ENCODE results near the gene SLC9A7.

The SLC9A7 gene

DNA sequence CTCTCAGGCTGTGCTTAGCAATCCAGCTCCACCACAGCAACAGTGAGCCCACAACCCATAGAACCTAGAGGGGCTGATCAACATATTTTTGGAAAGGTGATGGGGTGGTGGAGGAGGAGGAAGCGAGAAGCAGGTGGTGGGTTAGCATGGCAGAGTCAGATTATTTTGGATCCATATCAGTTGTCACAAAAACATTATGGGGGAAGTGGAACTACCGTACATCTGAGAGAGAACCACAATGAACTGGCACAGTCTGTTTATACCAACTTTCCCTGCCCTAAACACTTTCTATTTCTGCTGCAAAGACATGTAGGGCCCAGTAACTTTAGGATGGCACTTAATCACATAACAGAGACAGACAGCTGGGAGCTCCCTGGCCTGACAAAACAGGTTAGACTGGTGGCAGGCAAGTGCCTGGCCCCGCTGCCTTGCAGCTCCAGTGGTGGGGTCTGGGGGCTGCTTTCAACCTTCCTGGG is 4.3 kb downstream of the SLC9A7 start:
- Histone ChIP-seq H3K36me3 (ENCODE audit: control insufficient read depth, insufficient read depth, low read length) (no peaks in the 10 kb centered on the region), H3K27me3 (ENCODE audit: control insufficient read depth, insufficient read depth, low read length, poor library complexity, severe bottlenecking) (peaks cover 12% of the 10 kb centered on the region), H3K4me1 (ENCODE audit: control insufficient read depth, insufficient read depth, low read length) (no peaks in the 10 kb centered on the region), H3K9me3 (ENCODE audit: control insufficient read depth, low read length) (no peaks in the 10 kb centered on the region), H3K4me3 (ENCODE audit: insufficient read depth, low read depth, low read length) (no peak overlapping the region), H3K27ac (ENCODE audit: insufficient read depth, low read depth, low read length, poor library complexity, severe bottlenecking) (no peak overlapping the region)
- 84 to 89% methylated on average over 3 of the region's 3 CpGs for WGBS, 2 experiments

DNA sequence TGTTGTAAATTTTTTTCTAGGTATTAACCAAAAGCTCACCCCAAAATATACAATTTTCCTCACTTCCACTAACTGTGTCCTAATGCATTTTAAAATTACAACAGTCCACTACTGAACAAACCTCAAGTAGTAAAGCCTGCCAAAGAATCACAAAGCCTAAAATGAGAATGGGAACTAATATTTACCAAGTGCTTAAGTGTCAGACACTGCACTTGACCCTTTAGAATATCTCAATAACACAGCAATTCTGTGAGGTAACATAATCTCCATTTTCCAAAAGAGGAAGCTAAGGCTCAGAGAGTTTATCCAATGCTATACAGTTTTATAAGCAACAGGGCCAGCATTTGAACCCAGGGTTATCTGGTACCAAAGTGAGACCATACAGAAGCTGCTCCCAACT is 4.9 kb downstream of the SLC9A7 start:
- Histone ChIP-seq H3K4me1 (ENCODE audit: control insufficient read depth, insufficient read depth, low read length) (no peaks in the 10 kb centered on the region), H3K27me3 (ENCODE audit: control insufficient read depth, insufficient read depth, low read length, poor library complexity, severe bottlenecking) (peaks cover 12% of the 10 kb centered on the region), H3K27ac (ENCODE audit: insufficient read depth, low read depth, low read length, poor library complexity, severe bottlenecking) (no peak overlapping the region)

DNA sequence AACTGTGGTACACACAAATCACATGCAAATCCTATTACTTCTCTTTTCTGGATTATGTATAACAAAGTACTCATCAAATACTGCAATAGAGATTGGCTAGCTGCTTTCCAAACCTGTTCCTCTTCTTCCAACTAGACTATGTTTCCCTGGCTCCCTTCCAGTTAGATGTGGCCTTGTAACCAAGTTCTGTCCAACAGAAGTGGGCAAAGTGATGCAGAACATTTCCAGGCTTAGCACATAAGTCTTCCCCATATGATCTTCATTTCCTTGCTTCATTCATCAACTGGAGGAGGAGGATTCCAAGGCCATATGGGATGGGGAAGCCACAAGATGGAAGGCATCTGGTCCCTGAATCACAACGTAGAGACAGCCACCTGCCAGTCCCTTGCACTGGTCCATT is 8.0 kb downstream of the SLC9A7 start:
- H3K9me3 ChIP-seq (ENCODE audit: control insufficient read depth, low read length), result no peaks in the 10 kb centered on the region
- WGBS, 2 experiments, result 86% methylated on average over 1 of the region's 1 CpG; no CpG with 5 or more reads in 1 of the 2 experiments
- no peaks in the 10 kb centered on the region for H3K4me1 ChIP-seq (ENCODE audit: control insufficient read depth, insufficient read depth, low read length)
- no peak overlapping the region for H3K4me3 ChIP-seq (ENCODE audit: insufficient read depth, low read depth, low read length)
- H3K27me3 ChIP-seq (ENCODE audit: control insufficient read depth, insufficient read depth, low read length, poor library complexity, severe bottlenecking), result no peaks in the 10 kb centered on the region
- no peaks in the 10 kb centered on the region for H3K36me3 ChIP-seq (ENCODE audit: control insufficient read depth, insufficient read depth, low read length)
- H3K27ac ChIP-seq (ENCODE audit: insufficient read depth, low read depth, low read length, poor library complexity, severe bottlenecking), result no peak overlapping the region

More for the DNA sequence above, 4.9 kb downstream of the SLC9A7 start:
- H3K36me3 ChIP-seq (ENCODE audit: control insufficient read depth, insufficient read depth, low read length), result no peaks in the 10 kb centered on the region
- H3K9me3 ChIP-seq (ENCODE audit: control insufficient read depth, low read length), result no peaks in the 10 kb centered on the region
- H3K4me3 ChIP-seq (ENCODE audit: insufficient read depth, low read depth, low read length), result no peak overlapping the region

DNA sequence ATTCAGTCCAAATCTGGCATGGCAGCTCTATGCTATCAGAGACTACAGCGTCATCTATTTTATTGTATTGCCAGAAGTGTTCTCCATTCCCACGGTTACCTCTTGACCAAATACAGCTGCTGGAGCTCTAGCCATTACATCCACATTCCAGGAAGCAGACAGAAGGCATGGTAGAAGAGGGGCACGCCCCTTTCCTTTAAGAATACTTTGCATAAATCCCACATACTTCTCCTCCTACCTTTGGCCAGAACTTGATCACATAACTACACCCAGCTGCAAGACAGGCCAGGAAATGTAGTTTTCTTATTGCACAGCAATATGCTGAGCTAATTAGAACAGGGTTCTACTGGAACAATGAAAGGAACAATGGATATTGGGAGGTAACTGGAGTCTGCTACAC is 14.9 kb downstream of the SLC9A7 start:
- H3K4me1 ChIP-seq (ENCODE audit: control insufficient read depth, insufficient read depth, low read length), result no peaks in the 10 kb centered on the region
- no peak overlapping the region for H3K4me3 ChIP-seq (ENCODE audit: insufficient read depth, low read depth, low read length)
- H3K9me3 ChIP-seq (ENCODE audit: control insufficient read depth, low read length), result no peaks in the 10 kb centered on the region
- WGBS, 2 experiments, result 89 to 91% methylated on average over 3 of the region's 3 CpGs
- H3K27me3 ChIP-seq (ENCODE audit: control insufficient read depth, insufficient read depth, low read length, poor library complexity, severe bottlenecking), result no peaks in the 10 kb centered on the region
- H3K36me3 ChIP-seq (ENCODE audit: control insufficient read depth, insufficient read depth, low read length), result no peaks in the 10 kb centered on the region
- no peak overlapping the region for H3K27ac ChIP-seq (ENCODE audit: insufficient read depth, low read depth, low read length, poor library complexity, severe bottlenecking)

DNA sequence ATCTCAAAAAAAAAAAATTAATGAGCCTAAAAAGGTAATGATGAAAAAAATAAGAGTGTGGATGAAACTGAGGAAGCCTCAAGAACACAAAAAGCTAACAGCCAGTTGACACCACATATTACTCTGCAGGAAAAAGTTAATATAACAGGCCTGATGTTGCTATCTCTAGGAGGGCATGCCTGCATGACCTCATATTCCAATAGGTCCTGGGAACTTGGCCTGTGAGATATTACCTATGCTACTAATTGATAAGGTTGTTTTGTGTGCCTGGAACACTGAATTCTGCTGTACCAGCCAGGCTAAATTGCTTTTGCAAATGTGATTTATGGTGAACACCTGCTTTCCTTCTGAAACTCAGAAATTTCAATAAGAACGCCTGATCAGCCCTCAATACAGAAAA is 15.9 kb downstream of the SLC9A7 start:
- no peaks in the 10 kb centered on the region for H3K36me3 ChIP-seq (ENCODE audit: control insufficient read depth, insufficient read depth, low read length)
- H3K9me3 ChIP-seq (ENCODE audit: control insufficient read depth, low read length), result no peaks in the 10 kb centered on the region
- no peak overlapping the region for H3K4me3 ChIP-seq (ENCODE audit: insufficient read depth, low read depth, low read length)
- no peaks in the 10 kb centered on the region for H3K4me1 ChIP-seq (ENCODE audit: control insufficient read depth, insufficient read depth, low read length)
- no peaks in the 10 kb centered on the region for H3K27me3 ChIP-seq (ENCODE audit: control insufficient read depth, insufficient read depth, low read length, poor library complexity, severe bottlenecking)
- WGBS, 2 experiments, result 83 to 88% methylated on average over 1 of the region's 1 CpG
- no peak overlapping the region for H3K27ac ChIP-seq (ENCODE audit: insufficient read depth, low read depth, low read length, poor library complexity, severe bottlenecking)

DNA sequence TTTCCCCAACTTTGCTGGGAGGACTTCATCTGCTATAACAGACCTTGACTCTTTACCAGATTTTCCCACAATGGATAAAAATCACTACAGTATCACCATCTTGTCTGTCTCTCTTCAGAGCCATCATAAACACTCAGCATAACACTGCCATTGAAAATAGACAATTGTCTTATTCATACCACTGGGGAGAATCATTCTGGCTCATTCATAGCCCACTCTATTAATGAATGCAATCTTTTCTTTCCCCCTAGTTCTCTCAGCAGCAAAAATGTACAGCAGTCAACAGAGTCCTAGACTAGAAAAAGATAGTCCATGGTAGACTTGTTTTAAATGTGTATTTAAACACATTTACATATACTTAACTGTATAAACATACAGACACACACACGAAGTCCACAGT is 19.2 kb downstream of the SLC9A7 start:
- Histone ChIP-seq H3K36me3 (ENCODE audit: control insufficient read depth, insufficient read depth, low read length) (no peaks in the 10 kb centered on the region), H3K27me3 (ENCODE audit: control insufficient read depth, insufficient read depth, low read length, poor library complexity, severe bottlenecking) (no peaks in the 10 kb centered on the region), H3K9me3 (ENCODE audit: control insufficient read depth, low read length) (no peaks in the 10 kb centered on the region), H3K4me1 (ENCODE audit: control insufficient read depth, insufficient read depth, low read length) (no peaks in the 10 kb centered on the region), H3K27ac (ENCODE audit: insufficient read depth, low read depth, low read length, poor library complexity, severe bottlenecking) (no peak overlapping the region), H3K4me3 (ENCODE audit: insufficient read depth, low read depth, low read length) (no peak overlapping the region)
- WGBS, 2 experiments, result no CpG with 5 or more reads among the region's 1 CpG

DNA sequence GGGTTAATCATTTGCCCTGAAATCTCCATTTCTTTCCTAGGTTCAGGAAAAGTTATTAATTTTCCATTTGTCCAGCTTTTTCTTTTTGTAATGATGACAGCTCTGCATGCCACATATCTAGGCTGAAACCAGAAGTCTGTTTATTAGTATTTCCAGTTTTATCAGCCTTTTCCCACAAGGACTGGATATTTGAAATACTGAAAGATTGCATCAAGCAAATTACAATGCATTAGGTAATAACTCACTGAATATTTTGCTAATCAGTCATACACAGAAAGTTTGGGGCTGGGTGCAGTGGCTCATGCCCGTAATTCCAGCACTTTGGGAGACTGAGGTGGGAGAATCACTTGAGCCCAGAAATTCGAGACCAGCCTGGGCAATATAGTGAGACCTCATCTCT is 21.5 kb downstream of the SLC9A7 start:
- 88 to 94% methylated on average over 2 of the region's 2 CpGs for WGBS, 2 experiments
- H3K4me1 ChIP-seq (ENCODE audit: control insufficient read depth, insufficient read depth, low read length), result no peaks in the 10 kb centered on the region
- no peaks in the 10 kb centered on the region for H3K36me3 ChIP-seq (ENCODE audit: control insufficient read depth, insufficient read depth, low read length)
- no peaks in the 10 kb centered on the region for H3K9me3 ChIP-seq (ENCODE audit: control insufficient read depth, low read length)
- no peak overlapping the region for H3K27ac ChIP-seq (ENCODE audit: insufficient read depth, low read depth, low read length, poor library complexity, severe bottlenecking)
- no peak overlapping the region for H3K4me3 ChIP-seq (ENCODE audit: insufficient read depth, low read depth, low read length)
- H3K27me3 ChIP-seq (ENCODE audit: control insufficient read depth, insufficient read depth, low read length, poor library complexity, severe bottlenecking), result no peaks in the 10 kb centered on the region

DNA sequence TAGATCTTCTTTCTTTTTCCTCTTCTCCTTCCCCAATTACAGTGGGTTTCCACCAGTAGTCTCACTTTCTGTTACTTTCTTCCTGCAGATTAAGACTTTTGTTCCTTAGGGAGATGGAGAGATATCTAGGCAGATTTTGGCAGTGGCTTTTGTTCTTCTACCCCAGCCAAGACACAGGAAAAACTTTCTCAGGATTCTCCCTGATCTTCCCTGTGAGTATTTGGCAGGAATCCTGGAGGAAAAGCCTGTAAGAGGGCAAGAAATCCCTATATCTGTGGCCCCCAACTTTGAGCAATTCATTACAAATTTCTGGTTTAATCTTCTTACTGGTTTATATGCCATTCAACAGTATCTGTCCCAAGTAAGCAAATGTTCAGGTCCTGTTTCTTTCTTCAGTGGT is 21.9 kb downstream of the SLC9A7 start:
- Histone ChIP-seq H3K27me3 (ENCODE audit: control insufficient read depth, insufficient read depth, low read length, poor library complexity, severe bottlenecking) (no peaks in the 10 kb centered on the region), H3K27ac (ENCODE audit: insufficient read depth, low read depth, low read length, poor library complexity, severe bottlenecking) (no peak overlapping the region), H3K4me1 (ENCODE audit: control insufficient read depth, insufficient read depth, low read length) (no peaks in the 10 kb centered on the region), H3K4me3 (ENCODE audit: insufficient read depth, low read depth, low read length) (no peak overlapping the region), H3K36me3 (ENCODE audit: control insufficient read depth, insufficient read depth, low read length) (no peaks in the 10 kb centered on the region), H3K9me3 (ENCODE audit: control insufficient read depth, low read length) (no peaks in the 10 kb centered on the region)

DNA sequence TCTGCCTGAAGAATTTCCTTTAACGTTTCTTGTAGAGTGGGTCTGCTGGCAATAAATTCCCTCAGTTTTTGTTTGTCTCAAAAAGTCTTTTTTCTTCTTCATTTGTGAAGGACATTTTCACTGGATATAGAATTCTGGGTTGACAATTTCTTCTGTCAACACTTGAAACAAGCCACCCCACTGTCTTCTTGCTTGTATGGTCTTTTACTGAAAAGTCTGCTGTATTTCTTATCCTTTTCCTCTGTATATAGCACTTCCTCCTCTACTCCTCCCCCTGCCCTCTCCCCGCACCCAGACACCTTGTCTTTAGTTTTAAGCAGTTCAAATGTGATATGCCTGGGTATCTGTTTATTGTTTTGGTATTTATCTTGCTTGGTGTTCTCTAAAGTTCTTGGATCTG is 23.3 kb downstream of the SLC9A7 start:
- Histone ChIP-seq H3K4me1 (ENCODE audit: control insufficient read depth, insufficient read depth, low read length) (no peaks in the 10 kb centered on the region), H3K4me3 (ENCODE audit: insufficient read depth, low read depth, low read length) (no peak overlapping the region), H3K9me3 (ENCODE audit: control insufficient read depth, low read length) (no peaks in the 10 kb centered on the region), H3K27ac (ENCODE audit: insufficient read depth, low read depth, low read length, poor library complexity, severe bottlenecking) (no peak overlapping the region), H3K27me3 (ENCODE audit: control insufficient read depth, insufficient read depth, low read length, poor library complexity, severe bottlenecking) (no peaks in the 10 kb centered on the region), H3K36me3 (ENCODE audit: control insufficient read depth, insufficient read depth, low read length) (no peaks in the 10 kb centered on the region)
- 100% methylated on average over 1 of the region's 2 CpGs; no CpG with 5 or more reads in 1 of the 2 experiments for WGBS, 2 experiments

DNA sequence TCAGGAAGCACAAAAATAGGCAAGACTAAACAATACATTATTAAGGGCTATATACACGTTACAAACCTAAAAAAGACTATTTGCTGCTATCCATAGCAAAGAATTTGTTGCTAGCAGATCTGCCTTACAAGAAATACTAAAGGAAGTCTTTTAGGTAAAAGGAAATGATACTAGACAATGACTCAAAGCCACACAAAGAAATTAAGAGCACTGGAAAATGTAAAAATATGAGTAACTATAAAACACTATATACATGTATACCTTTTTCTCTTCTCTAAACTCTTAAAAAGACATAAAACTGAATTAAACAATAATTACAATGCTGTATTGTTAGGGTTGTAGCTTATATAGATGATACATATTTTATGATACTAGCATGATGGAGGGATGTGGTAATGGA is 25.7 kb downstream of the SLC9A7 start:
- no peaks in the 10 kb centered on the region for H3K27me3 ChIP-seq (ENCODE audit: control insufficient read depth, insufficient read depth, low read length, poor library complexity, severe bottlenecking)
- no peak overlapping the region for H3K4me3 ChIP-seq (ENCODE audit: insufficient read depth, low read depth, low read length)
- H3K4me1 ChIP-seq (ENCODE audit: control insufficient read depth, insufficient read depth, low read length), result no peaks in the 10 kb centered on the region
- WGBS, 2 experiments, result 100% methylated on average over 1 of the region's 1 CpG; no CpG with 5 or more reads in 1 of the 2 experiments
- no peaks in the 10 kb centered on the region for H3K9me3 ChIP-seq (ENCODE audit: control insufficient read depth, low read length)
- H3K27ac ChIP-seq (ENCODE audit: insufficient read depth, low read depth, low read length, poor library complexity, severe bottlenecking), result no peak overlapping the region
- no peaks in the 10 kb centered on the region for H3K36me3 ChIP-seq (ENCODE audit: control insufficient read depth, insufficient read depth, low read length)

DNA sequence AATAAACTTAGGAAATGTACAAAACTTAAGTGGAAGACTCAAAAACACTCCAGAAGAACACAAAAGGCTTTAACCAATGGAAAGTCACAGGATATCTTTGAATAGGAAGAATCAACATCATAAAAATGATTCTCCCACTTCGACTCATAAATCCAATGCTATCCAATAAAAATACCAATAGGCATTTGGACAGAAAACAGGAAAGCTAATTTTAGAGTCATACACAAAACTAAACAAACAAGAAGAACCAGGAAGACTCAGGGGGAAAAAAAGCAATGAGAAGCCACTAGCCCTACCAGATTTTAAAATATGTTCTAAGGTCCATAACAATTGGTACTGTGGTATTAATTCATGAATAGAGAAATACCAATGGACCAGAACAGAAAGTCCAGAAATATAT is 28.2 kb downstream of the SLC9A7 start:
- Histone ChIP-seq H3K27me3 (ENCODE audit: control insufficient read depth, insufficient read depth, low read length, poor library complexity, severe bottlenecking) (no peaks in the 10 kb centered on the region), H3K4me3 (ENCODE audit: insufficient read depth, low read depth, low read length) (no peak overlapping the region), H3K27ac (ENCODE audit: insufficient read depth, low read depth, low read length, poor library complexity, severe bottlenecking) (no peak overlapping the region), H3K36me3 (ENCODE audit: control insufficient read depth, insufficient read depth, low read length) (no peaks in the 10 kb centered on the region), H3K9me3 (ENCODE audit: control insufficient read depth, low read length) (no peaks in the 10 kb centered on the region), H3K4me1 (ENCODE audit: control insufficient read depth, insufficient read depth, low read length) (no peaks in the 10 kb centered on the region)
- no CpG with 5 or more reads among the region's 1 CpG for WGBS, 2 experiments
